ENCODE measurements around the gene SLC12A9.
A peak's percentile ranks its signal among the peaks of the same experiment; 100 is the strongest.

Gene SLC12A9

DNA sequence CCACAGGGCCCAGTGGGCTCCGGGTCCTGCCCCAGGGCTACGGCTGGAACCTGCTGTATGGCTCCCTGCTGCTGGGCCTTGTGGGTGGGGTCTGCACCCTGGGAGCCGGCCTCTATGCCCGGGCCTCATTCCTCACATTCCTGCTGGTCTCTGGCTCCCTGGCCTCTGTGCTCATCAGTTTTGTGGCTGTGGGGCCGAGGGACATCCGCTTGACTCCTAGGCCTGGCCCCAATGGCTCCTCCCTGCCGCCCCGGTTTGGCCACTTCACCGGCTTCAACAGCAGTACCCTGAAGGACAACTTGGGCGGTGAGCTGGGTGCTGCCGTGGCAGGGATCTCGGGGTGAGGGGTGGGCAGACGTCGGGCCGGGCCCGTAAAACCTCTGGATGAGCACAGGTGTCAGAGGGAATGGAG is 4.4 kb downstream of the SLC12A9 start:
- in situ Hi-C loops (cut with MboI; ENCODE audit: low pct_unique_long_range_greater_than_20kb, low sequenced_read_pairs): no loop called here
- no peak for DNase-seq

GRCh38 chr7:100859856-100860255 is 7.3 kb downstream of the SLC12A9 start:
- in situ Hi-C loops (cut with MboI; ENCODE audit: low pct_unique_long_range_greater_than_20kb, low sequenced_read_pairs): no loop called here

GRCh38 chr7:100860702-100861615 is 8.4 kb downstream of the SLC12A9 start:
- no peak for DNase-seq
- in situ Hi-C loops (cut with MboI; ENCODE audit: low pct_unique_long_range_greater_than_20kb, low sequenced_read_pairs): no loop called here

More at GRCh38 chr7:100859856-100860255, 7.3 kb downstream of the SLC12A9 start:
- no peak for DNase-seq

GRCh38 chr7:100861616-100861985 is 9.1 kb downstream of the SLC12A9 start:
- DNase-seq: no peak

GRCh38 chr7:100863406-100863950 is 11.0 kb downstream of the SLC12A9 start:
- DNase-seq: no peak
- in situ Hi-C loops (cut with MboI; ENCODE audit: low pct_unique_long_range_greater_than_20kb, low sequenced_read_pairs): no loop called here

More at GRCh38 chr7:100861616-100861985, 9.1 kb downstream of the SLC12A9 start:
- in situ Hi-C loops (cut with MboI; ENCODE audit: low pct_unique_long_range_greater_than_20kb, low sequenced_read_pairs): no loop called here

DNA sequence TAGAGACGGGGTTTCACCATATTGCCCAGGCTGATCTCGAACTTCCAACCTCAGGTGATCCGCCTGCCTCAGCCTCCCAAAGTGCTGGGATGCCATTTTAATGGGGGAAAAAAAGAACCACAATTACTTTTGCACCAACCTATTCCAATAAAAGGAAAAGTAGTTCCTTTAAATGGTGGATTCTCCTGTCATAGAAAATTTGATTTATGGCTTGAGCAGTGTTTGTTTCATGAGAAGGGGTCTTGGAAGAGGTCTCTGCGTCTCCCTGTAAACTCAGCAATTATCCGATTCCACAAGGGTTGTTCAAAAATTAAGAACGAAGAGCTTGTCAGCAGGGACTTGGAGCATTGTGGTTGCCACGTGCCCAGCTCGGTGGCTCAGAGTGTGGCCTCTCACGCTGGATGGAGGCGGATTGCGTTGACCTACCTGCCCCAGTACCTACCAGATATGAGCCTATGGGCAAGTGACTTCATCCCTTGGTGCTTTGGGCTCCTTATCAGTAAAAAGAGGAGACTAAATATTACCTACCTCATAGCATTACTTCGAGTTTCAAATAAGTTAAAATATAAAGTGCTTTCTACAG is 11.8 kb downstream of the SLC12A9 start:
- no peak for DNase-seq
- in situ Hi-C loops (cut with MboI; ENCODE audit: low pct_unique_long_range_greater_than_20kb, low sequenced_read_pairs): no loop called here

- DNase-seq: no peak
- in situ Hi-C loops (cut with MboI; ENCODE audit: low pct_unique_long_range_greater_than_20kb, low sequenced_read_pairs): no loop called here
Observed at GRCh38 chr7:100865372-100865911, 12.9 kb downstream of the SLC12A9 start.

DNA sequence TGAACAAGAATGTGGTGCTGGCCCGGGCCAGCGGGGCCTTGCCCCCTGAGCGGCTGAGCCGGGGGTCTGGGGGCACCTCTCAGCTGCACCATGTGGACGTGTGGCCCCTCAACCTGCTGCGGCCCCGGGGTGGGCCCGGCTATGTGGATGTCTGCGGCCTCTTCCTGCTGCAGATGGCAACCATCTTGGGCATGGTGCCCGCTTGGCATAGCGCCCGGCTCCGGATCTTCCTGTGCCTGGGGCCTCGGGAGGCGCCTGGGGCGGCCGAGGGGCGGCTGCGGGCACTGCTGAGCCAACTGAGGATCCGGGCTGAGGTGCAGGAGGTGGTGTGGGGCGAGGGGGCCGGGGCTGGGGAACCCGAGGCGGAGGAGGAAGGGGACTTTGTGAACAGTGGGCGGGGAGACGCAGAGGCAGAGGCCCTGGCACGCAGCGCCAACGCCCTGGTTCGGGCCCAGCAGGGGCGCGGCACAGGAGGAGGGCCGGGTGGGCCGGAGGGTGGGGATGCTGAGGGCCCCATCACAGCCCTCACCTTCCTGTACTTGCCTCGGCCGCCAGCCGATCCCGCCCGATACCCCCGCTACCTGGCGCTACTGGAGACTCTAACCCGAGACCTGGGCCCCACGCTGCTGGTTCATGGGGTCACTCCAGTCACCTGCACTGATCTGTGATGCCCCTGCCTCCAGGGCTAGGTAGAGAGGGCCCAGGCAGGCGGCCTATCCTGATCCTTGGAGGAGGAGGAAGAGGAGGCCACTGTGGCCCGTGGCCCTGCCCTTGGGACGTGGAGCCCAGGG is 13.6 kb downstream of the SLC12A9 start:
- DNase-seq: no peak
- in situ Hi-C loops (cut with MboI; ENCODE audit: low pct_unique_long_range_greater_than_20kb, low sequenced_read_pairs): no loop called here

GRCh38 chr7:100866729-100867039 is 14.2 kb downstream of the SLC12A9 start:
- DNase-seq: no peak
- in situ Hi-C loops (cut with MboI; ENCODE audit: low pct_unique_long_range_greater_than_20kb, low sequenced_read_pairs): no loop called here

GRCh38 chr7:100867040-100867775 is 14.7 kb downstream of the SLC12A9 start, which contains the start of gene TRIP6:
TRIP6 (plus strand) TSS chr7:100867387; CDS start chr7:100867498, 111 bp downstream.
- DNase-seq: peak; percentile 88
- in situ Hi-C loops (cut with MboI; ENCODE audit: low pct_unique_long_range_greater_than_20kb, low sequenced_read_pairs): no loop called here

GRCh38 chr7:100867776-100868485 is 15.4 kb downstream of the SLC12A9 start:
- in situ Hi-C loops (cut with MboI; ENCODE audit: low pct_unique_long_range_greater_than_20kb, low sequenced_read_pairs): no loop called here
- DNase-seq: no peak

- DNase-seq: no peak
- in situ Hi-C loops (cut with MboI; ENCODE audit: low pct_unique_long_range_greater_than_20kb, low sequenced_read_pairs): no loop called here
Observed at GRCh38 chr7:100873599-100874299, 21.2 kb downstream of the SLC12A9 start.

GRCh38 chr7:100874300-100874576 is 21.7 kb downstream of the SLC12A9 start:
- DNase-seq: no peak
- in situ Hi-C loops (cut with MboI; ENCODE audit: low pct_unique_long_range_greater_than_20kb, low sequenced_read_pairs): no loop called here

- DNase-seq: peak; percentile 97
- in situ Hi-C loops (cut with MboI; ENCODE audit: low pct_unique_long_range_greater_than_20kb, low sequenced_read_pairs): no loop called here
Observed at GRCh38 chr7:100874577-100875355, 22.3 kb downstream of the SLC12A9 start, which contains the start of gene SRRT. SRRT (plus strand) TSS chr7:100875103; CDS start chr7:100875591, 488 bp downstream.

GRCh38 chr7:100875356-100875751 is 22.8 kb downstream of the SLC12A9 start:
- no peak for DNase-seq
- in situ Hi-C loops (cut with MboI; ENCODE audit: low pct_unique_long_range_greater_than_20kb, low sequenced_read_pairs): no loop called here

DNA sequence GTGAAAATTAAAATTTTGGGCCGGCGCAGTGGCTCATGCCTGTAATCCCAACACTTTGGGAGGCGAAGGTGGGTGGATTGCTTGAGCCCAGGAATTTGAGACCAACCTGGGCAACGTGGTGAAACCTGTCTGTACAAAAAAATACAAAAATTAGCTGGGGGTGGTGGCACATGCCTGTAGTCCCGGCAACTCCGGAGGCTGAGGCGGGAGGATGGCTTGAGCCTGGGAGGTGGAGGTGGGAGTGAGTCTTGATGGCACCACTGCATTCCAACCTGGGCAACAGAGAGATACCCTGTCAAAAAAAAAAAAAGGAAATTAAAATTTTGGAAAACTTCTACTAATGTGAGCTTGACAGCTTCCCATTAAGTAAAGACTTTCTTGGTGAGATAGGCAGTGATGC is 25.5 kb downstream of the SLC12A9 start:
- in situ Hi-C loops (cut with MboI; ENCODE audit: low pct_unique_long_range_greater_than_20kb, low sequenced_read_pairs): no loop called here

GRCh38 chr7:100878685-100879084 is 26.2 kb downstream of the SLC12A9 start:
- DNase-seq: no peak
- in situ Hi-C loops (cut with MboI; ENCODE audit: low pct_unique_long_range_greater_than_20kb, low sequenced_read_pairs): no loop called here

More for the DNA sequence above, 25.5 kb downstream of the SLC12A9 start:
- DNase-seq: no peak

All from KBM-7 (cell line).